ENCODE results near the gene NPHP4.
"Not testable (repeated sequence)": the region's sequence is repeated elsewhere in the genome, so short reads cannot be mapped to it uniquely, and the experiment has no call there.

NPHP4 gene

DNA sequence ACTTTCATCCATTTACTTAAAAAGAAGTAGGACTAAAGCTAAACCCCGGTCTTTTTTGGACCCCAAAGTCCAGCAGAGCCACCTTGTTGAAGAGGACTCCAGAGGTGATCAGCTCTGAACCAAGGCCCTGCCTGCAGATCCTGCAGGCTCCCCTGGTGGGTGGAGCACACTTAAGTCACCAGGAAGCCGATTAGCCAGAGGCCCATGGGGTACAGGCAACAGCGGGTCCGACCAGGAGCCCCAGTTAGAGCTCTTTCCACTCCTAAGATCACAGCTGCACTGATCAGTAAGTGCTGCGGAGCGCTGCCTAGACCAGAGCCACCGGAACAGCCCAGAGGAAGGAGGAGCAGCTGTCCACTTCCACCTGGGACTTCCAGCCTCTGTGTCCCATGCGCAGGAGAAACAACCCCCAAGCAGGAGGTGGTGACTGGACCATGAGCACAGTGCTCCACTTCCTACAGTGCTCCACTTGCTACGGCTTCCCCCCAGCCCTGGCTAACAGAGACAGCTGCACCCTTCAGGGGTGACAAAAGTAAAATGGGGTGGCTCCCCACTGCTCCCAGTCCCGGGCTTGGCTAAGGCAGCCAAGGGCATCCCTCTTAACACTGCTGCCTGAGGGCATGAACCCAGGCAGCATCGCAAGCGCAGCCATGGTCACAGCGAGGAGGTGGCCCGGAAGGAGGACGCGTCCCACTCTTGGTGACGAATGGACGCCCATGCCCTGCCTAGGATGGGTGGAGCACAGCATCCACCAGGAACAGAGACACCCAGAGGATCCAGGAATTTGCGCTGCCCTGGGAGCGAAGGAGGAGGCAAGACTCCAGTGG lies 58.0 kb downstream of the NPHP4 start:
- DNase-seq (ENCODE audit: low spot score), result no peak

DNA sequence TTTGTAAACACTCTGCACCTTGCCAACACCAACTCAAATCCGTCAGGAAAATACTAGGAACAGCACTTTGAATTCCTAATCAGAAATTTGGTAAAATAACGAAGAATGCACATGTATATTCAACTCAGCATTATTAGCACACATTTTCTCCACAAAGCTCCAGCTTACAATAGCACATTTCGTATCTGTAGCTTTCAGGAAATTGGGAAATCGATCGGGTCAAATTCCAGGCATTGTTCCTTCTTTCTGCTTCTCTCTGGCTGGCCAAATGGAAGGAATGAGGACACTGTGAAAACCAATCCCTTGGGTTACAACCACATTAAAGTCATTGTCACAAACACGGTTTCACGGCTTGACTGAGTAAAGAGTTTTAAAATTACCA lies 58.6 kb downstream of the NPHP4 start:
- no peak for DNase-seq (ENCODE audit: low spot score)

DNA sequence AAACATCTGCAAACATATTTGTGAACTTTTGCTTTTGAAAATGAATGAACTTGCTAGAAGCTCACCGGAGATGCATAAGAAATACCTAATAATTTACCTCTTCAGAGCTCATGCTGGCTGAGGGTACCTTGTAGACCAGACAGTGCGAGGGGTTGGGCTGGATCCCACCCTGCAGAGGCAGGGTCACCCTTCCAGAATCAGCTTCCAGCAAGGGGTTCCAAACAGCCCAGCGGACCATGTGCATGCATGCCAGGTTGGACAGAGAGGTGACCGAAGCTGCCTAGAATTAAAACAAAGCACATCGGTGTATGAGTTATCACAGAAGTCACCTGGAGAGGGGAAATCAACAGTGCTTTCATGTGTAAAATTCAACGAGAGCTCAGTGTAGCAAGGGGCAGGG lies 59.2 kb downstream of the NPHP4 start:
- no peak for DNase-seq (ENCODE audit: low spot score)

DNA sequence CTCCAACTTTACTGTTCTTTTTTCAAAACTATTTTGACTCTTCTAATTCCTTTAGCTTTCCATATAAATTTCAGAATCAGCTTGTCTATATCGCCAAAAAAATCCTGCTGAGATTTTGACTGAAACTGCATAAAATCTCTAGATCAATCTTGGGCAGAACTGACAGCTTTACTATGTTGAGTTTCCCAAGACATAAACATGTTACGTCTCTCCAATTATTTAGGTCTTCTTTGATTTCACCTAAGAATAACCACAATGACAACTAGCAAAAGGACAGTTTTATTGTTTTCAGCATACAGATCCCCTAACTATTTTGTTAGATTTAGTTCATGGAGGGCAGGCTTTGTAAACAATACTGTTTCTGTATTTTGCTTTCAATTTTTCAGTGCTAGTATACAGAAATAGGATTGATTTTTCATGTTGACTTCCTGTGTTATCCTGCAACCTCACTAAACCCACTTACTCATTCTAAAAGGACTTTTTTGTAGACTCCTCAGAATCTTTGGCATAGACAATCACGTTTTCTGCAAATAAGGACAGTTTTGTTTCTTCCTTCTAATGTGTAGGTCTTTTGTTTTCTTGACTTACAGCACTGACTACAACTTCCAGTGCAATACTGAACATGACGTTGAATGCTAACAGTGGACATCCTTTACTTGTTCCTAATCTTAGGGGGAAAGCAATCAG lies 63.4 kb downstream of the NPHP4 start:
- DNase-seq (ENCODE audit: low spot score), result no peak

DNA sequence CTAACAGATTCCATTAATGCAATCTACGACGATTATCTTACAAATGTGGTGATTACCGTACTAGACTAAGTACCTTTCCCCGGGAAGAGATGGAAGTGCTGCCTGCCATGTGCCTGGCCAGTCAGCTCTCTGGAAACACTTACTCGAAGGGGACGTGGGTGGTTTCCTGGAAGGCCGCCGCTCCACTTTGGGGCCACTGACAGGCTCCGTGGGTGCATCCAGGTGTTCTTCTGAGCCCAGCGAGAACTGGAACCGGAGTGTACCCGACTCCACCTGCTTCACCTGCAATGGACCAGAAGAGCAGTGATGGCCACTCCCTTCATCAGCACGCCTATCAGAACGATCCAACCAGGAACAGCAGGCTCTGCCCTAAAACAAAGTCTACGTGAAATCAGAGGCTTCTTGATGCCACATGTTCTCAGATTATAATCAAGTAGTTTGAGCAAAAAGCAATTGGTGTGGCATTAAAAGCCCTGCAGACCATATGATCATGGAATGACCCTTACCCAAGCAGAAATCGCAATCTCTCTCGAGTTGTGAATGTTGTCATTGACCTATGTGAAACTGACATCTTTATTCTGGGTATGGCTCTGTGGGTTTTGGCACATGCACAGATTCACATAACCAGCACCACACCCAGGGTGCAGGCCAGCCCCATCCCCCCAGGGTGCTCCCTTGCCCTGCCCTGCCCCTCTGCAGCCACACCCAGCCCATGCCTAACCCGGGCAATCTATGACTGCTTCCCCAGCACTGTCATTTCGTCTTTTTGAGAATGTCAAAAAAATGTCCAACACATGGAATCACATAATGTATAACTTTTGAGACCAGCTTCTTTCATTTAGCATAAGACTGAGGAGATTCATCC lies 64.5 kb downstream of the NPHP4 start:
- DNase-seq (ENCODE audit: low spot score), result no peak

DNA sequence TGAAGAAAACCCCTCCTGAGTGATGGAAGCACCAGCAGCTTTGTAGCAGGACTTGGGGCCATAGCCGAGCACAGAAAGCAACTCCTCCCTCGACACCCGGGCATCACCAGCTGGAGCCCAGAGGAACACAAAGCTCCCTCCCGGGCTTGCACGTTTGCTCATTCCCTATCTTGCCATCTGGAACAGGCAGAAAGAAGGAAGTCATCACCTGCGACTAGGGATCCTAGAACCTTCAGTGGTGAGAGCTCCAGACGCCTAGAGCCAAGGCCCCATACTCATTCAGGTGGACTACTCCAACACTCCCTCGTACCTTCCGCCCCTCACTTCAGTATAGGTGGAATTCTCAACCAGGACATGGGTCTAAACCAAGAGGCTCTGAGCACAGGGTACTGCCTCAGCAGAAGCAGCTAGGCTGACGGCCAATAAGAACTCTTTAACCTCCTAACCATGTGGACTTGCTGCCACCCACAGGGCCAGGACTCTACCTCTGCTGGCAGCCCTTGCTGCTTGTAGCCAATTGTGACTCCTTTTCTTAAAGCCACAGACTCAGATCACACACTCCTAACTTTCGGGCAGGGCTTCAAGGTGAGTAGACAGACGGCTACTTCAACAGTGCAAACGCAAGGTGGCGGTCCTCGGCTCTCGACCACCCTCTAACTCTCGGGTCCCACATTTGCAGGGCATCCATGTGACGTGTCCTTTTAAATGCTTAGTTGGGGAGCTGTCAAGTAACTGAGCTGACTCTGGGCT lies 65.4 kb downstream of the NPHP4 start:
- no peak for DNase-seq (ENCODE audit: low spot score)

GRCh38 chr1:5922700-5923330 lies 69.4 kb downstream of the NPHP4 start:
- DNase-seq (ENCODE audit: low spot score), result not testable (repeated sequence)

DNA sequence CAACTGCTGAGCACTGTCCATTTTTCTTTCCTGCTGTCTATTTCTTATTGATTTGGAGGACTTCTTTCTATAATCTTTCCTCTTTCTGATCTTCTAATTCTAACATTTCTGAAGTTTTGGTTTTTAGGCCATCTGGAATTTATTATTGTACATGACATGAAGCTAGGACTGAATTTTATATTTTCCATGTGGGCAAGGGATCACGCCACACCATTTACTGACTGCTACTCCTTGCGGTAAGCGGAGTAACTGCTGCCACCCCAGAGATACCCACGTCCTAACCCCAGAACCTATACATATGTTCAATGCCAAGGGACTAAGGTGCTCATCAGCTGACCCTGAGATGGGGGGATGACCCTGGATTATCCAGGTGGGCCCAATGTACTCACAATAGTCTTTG lies 70.6 kb downstream of the NPHP4 start:
- DNase-seq (ENCODE audit: low spot score), result no peak

- no peak for DNase-seq (ENCODE audit: low spot score)
These were observed 71.1 kb downstream of the NPHP4 start for GRCh38 chr1:5921129-5921528.

DNA sequence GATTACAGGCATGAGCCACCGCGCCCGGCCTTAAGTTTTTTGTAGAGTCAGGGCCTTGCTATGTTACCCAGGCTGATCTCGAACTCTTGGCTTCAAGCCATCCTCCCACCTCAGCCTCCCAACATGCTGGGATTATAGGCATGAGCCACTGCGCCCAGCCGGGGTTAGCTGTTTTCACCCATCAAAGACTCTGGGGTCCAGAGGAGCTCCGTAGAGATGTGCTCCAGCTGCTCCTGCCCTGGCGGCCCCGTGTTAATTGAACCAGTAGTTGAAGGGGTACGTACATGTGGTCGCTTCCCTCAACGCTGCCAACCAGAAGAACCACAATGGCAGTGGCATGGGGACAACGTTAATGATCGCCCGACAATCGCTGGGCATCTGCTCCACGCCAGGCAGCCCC lies 72.0 kb downstream of the NPHP4 start:
- DNase-seq (ENCODE audit: low spot score), result no peak

DNA sequence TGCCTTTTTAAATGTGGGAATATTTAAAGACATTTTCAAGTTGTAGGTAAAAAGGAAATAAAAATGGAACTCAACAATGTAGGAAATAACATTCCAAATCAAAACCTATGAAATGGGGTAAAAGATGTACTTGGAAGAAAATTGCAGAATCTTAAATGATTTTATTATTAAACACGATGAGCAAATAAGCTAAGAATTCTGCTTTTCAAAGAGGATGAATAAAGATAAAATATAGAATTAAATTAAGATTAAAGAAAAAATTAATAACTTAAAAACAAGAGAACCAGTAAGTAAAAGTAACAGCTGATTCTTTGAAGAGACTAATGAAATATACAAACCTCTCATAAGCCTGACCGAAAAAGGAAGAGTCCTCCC lies 74.0 kb downstream of the NPHP4 start:
- no peak for DNase-seq (ENCODE audit: low spot score)

GRCh38 chr1:5917591-5918274 lies 74.5 kb downstream of the NPHP4 start:
- no peak for DNase-seq (ENCODE audit: low spot score)

DNA sequence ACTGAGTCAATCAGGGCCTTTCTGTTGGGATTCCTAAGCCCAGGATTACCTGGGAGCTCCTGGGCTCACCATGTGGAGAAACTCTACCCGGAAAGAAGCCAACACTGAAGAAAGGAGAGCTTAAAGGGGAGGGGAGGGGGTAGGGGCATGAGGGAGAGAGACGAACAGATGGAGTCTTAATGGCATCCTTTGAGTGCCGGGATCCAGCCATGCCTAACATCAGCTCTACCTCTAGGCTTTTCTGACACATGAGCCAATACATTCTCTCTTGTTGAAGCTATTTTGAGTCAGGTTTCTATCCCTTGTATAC lies 75.0 kb downstream of the NPHP4 start:
- DNase-seq (ENCODE audit: low spot score), result no peak

DNA sequence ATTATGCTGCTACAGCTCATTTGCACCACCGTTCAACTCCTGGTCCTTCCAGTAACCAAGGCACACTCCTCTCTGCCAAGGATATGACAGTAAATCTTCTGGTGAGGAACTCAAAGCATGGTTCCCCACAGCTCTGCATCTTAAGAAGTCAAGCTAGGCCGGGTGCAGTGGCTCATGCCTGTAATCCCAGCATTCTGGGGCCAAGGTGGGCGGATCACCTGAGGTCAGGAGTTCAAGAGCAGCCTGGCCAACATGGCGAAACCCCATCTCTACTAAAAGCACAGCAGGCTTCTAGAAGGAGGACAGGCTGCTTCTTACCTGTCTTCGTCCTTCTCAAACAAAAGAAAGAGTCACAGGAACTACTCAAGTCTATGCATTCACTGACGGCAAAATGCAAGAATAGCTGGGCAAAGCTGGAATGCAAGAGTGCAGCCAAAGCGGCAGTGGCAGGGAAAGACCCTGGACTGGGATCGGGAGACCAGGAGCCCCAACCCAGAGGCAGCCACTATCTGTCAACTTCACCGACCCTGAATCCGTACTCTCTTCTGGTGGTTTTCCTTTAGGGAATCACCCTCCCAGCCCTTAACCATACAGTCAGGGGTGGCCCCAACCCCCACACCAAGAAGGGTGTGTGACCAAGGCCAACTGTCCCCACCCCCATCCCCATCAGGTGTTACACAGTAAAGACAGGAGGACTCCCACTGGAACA lies 75.5 kb downstream of the NPHP4 start:
- DNase-seq (ENCODE audit: low spot score), result no peak

DNA sequence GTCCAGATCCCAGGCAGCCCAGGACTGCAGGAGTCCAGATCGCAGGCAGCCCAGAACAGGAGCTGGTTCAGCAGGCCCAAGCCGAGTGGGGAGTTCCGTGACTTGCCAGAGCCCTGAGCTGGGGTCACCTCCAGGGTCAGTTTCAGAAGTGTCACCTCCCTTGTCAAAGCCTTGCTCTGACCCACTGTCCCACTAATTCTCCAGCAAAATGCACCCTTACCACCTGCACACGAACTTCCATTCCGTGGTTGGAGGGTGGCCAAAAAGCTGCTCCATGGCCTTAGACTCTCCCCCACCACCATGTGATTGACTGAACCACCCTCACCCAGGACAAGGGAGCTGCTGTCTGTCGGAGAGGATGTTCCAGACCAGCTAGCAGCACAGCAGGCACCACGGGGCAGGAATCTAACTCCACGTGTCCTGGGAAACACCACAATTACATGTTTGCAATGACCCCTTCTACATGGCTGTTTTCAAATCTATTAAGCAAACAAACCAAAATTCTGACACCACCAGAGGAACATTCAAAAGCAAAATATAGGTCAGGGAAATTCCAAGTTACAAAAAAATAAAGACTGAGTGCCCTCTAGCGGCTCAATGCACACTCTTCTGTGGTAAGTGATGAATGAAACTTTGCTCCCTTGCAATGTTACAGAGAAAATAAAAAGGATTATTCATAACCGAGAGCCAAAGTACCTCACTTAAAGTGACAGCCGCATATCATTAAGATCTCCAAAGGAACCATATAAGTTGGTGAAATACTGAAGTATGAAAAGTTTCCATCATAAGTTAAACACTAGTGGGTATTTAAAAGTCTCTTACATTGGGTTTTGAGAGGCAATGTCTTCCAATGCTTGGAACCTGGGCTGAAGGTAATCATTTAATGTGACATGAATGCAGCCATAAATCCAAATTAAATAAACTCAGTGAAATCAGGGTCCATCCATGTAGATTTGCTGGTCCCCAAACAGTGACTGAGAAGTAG lies 76.3 kb downstream of the NPHP4 start:
- peak; percentile 36 for DNase-seq (ENCODE audit: low spot score)

- no peak for DNase-seq (ENCODE audit: low spot score)
These were observed 77.4 kb downstream of the NPHP4 start for GRCh38 chr1:5914676-5915365.

GRCh38 chr1:5913876-5914275 lies 78.3 kb downstream of the NPHP4 start:
- DNase-seq (ENCODE audit: low spot score), result no peak

DNA sequence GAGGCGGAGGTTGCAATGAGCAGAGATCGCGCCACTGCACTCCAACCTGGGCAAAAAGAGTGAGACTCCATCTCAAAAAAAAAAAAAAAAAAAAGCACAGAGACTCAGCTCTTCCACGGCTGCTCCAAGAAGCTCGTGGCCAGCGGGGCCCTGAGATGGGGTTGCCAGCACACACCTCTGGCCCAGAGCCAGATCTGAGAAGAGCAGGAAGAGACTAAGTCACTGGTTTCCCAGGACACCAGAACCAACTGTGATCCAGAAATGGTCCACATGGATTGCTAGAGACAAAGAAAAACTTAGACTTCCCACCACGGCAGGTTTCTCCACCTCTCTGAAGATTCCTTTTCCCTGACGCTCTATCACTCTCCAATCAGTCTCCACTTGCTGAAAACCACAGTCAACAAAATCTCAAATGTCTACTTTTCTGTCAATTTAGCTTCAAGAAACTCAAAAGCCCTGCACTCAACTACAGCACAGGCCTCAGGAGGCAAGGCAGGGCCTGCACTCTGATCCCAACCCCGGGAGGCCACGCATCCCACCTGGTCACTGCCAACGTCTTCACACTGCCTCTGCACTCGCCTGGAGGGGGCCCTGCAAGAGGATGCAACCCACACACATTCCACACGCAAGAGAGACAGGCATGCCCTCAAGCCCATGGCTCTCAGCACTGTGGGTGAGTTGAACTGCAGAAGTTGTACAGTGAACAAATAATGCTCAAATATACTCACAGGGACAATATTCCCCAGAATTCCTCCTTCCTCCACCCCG lies 79.0 kb downstream of the NPHP4 start:
- no peak for DNase-seq (ENCODE audit: low spot score)
